Testis (tissue), 2 donors: ENCODE results near the gene BMAL1.

Experiments
- CTCF ChIP-seq, 3 experiments: fragments of 450-650 bp in 2 of 3; fragments of 200-600 bp in 1 of 3; sonication (generic) in 1 of 3; IDR thresholded peaks; one replicate each; pipeline ENCODE4 v1.5.1; 2016 to 2019; ENCODE audit warnings: antibody characterized with exemption in 3 of 3, mild to moderate bottlenecking in 2 of 3, moderate library complexity in 1 of 3
- POLR2A ChIP-seq: fragments of 450-650 bp; IDR thresholded peaks from one replicate; pipeline ENCODE4 v1.6.1; 2017; ENCODE audit warnings: antibody characterized with exemption, mild to moderate bottlenecking, moderate library complexity

GRCh38 chr11:13382751-13383150 lies 105.2 kb downstream of the BMAL1 start:
- TF ChIP-seq CTCF (IDR thresholded peaks at IDR 0.05) (no peak), POLR2A (no peak)
